B cell (primary cell): ENCODE measurements around the gene TMEM98.

ENCODE experiments used
- CTCF ChIP-seq: fragments of 200-600 bp; IDR thresholded peaks from one replicate; pipeline ENCODE4 v1.8.0; 2022; ENCODE audit warnings: antibody characterized with exemption, mild to moderate bottlenecking
- EZH2 ChIP-seq: IDR thresholded peaks from 2 replicates; pipeline ENCODE4 v1.6.1; 2012; ENCODE audit warnings: borderline replicate concordance, low read depth, mild to moderate bottlenecking, moderate library complexity, low read length; ENCODE audit not compliant: insufficient read depth, poor library complexity, severe bottlenecking

GRCh38 chr17:32953857-32954256 is 25.9 kb downstream of the TMEM98 start:
- no peak for TF ChIP-seq CTCF
- no peak for TF ChIP-seq EZH2
